ENCODE results near the gene HERPUD1. TPM values are rescaled to one million over a fixed set of nuclear protein-coding genes. Genes with fewer than 3 reads are reported as not detected.

HERPUD1 gene
- total RNA-seq, 2 experiments from 2014 or later, result 217 to 227 TPM

DNA sequence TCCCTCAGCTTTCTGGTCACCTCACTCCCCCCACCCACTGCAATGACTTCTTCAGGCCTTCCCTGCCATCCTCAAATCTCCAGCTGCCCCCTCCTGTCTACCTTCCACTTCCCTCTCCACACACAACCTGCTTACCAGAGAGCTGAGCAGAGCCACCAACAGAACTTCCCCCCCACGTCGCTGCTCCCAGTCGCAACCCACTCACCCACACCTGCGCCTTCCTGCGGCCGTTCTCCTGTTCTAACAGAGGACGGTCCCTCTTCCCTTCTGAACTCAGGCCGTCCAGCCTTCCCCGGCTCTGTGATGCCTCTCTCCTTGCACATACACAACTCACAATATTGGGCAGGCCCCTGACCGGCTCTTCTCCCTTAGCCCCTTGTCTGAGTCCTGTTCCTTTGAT is 43.8 kb downstream of the HERPUD1 start:
- intact Hi-C loops (cut with DNase I, micrococcal nuclease), result no loop called here
- Histone ChIP-seq H3K27ac (ENCODE audit: low read depth in 1 of 2, low read length in 2 of 2) (no peak overlapping the region), H3K4me1 (ENCODE audit: insufficient read depth, low read length) (peaks cover 25% of the 10 kb centered on the region), H3K36me3 (ENCODE audit: insufficient read depth, low read length) (no peaks in the 10 kb centered on the region), H3K9me3 (ENCODE audit: control insufficient read depth in 1 of 2, insufficient read depth in 1 of 2, low read length in 2 of 2) (no peaks in the 10 kb centered on the region), H3K4me3 (ENCODE audit: low read length) (no peak overlapping the region), H3K27me3 (ENCODE audit: control insufficient read depth in 1 of 2, insufficient read depth in 2 of 2, low read length in 2 of 2) (no peaks in the 10 kb centered on the region)
- TF ChIP-seq, protein P1, sequence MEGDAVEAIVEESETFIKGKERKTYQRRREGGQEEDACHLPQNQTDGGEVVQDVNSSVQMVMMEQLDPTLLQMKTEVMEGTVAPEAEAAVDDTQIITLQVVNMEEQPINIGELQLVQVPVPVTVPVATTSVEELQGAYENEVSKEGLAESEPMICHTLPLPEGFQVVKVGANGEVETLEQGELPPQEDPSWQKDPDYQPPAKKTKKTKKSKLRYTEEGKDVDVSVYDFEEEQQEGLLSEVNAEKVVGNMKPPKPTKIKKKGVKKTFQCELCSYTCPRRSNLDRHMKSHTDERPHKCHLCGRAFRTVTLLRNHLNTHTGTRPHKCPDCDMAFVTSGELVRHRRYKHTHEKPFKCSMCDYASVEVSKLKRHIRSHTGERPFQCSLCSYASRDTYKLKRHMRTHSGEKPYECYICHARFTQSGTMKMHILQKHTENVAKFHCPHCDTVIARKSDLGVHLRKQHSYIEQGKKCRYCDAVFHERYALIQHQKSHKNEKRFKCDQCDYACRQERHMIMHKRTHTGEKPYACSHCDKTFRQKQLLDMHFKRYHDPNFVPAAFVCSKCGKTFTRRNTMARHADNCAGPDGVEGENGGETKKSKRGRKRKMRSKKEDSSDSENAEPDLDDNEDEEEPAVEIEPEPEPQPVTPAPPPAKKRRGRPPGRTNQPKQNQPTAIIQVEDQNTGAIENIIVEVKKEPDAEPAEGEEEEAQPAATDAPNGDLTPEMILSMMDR (IDR thresholded peaks at IDR 0.05), result no peak
- Mint-ChIP-seq H3K27ac (peak overlapping the region; percentile 32), H3K27me3 (no peaks in the 10 kb centered on the region), H3K9me3 (no peaks in the 10 kb centered on the region), H3K4me1 (ENCODE audit: low read depth) (peaks cover 47% of the 10 kb centered on the region), H3K36me3 (ENCODE audit: low read depth) (no peaks in the 10 kb centered on the region), H3K4me3 (no peak overlapping the region)
- peak in 1 of 14 experiments; percentile 37 for DNase-seq
- ATAC-seq (ENCODE audit: poor library complexity), result peak; percentile 34
- CTCF ChIA-PET, result interaction anchor here (0.6 to 1.1 kb wide), 2 partner anchors 70 to 108 kb away, joined by 3 read pairs; no protein-coding TSS in a partner anchor
- POLR2A ChIA-PET, result interaction anchor here (1.1 to 1.6 kb wide), 5 partner anchors 9 to 66 kb away, joined by 3 to 5 read pairs (median 3); partner anchors contain the start of gene NLRC5

DNA sequence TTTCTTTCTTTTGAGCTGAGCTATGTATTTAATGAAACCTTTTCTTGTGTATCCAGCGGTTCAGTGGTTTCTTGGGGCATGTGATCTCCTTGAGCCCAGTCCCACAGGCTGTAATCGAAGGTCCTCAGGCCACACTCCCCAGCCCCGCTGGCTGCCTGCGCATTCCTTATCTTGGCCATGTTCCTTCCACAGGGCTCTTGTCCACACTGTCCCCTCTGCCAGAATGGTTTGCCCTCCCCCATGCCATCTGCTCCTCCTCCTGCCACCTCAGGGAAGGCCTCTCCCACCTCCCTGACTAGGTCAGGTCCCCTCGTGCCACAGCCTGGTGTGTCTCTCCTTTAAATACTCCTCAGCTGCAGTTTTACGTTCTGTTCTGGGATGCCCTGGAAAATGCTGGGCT is 45.3 kb downstream of the HERPUD1 start:
- Histone ChIP-seq H3K27ac (ENCODE audit: low read depth in 1 of 2, low read length in 2 of 2) (no peak overlapping the region), H3K27me3 (ENCODE audit: control insufficient read depth in 1 of 2, insufficient read depth in 2 of 2, low read length in 2 of 2) (no peaks in the 10 kb centered on the region), H3K9me3 (ENCODE audit: control insufficient read depth in 1 of 2, insufficient read depth in 1 of 2, low read length in 2 of 2) (no peaks in the 10 kb centered on the region), H3K4me3 (ENCODE audit: low read length) (no peak overlapping the region), H3K4me1 (ENCODE audit: insufficient read depth, low read length) (peaks cover 32% of the 10 kb centered on the region), H3K36me3 (ENCODE audit: insufficient read depth, low read length) (peaks cover 7% of the 10 kb centered on the region)
- Mint-ChIP-seq H3K36me3 (ENCODE audit: low read depth) (peaks cover 10% of the 10 kb centered on the region), H3K27me3 (no peaks in the 10 kb centered on the region), H3K9me3 (no peaks in the 10 kb centered on the region), H3K4me3 (no peak overlapping the region), H3K4me1 (ENCODE audit: low read depth) (peaks cover 44% of the 10 kb centered on the region), H3K27ac (no peak overlapping the region)
- CTCF ChIA-PET, result interaction anchor here (0.6 kb wide), 1 partner anchor 116 kb away, joined by 5 read pairs; no protein-coding TSS in a partner anchor
- TF ChIP-seq, protein P1 (IDR thresholded peaks at IDR 0.05), result no peak
- intact Hi-C loops (cut with DNase I, micrococcal nuclease), result no loop called here
- ATAC-seq (ENCODE audit: poor library complexity) (no peak), DNase-seq (no peak)
- POLR2A ChIA-PET, result interaction anchor here (0.6 to 1.6 kb wide), 5 partner anchors 12 to 162 kb away, joined by 3 to 5 read pairs (median 3); partner anchors contain the start of genes HERPUD1 and NLRC5

DNA sequence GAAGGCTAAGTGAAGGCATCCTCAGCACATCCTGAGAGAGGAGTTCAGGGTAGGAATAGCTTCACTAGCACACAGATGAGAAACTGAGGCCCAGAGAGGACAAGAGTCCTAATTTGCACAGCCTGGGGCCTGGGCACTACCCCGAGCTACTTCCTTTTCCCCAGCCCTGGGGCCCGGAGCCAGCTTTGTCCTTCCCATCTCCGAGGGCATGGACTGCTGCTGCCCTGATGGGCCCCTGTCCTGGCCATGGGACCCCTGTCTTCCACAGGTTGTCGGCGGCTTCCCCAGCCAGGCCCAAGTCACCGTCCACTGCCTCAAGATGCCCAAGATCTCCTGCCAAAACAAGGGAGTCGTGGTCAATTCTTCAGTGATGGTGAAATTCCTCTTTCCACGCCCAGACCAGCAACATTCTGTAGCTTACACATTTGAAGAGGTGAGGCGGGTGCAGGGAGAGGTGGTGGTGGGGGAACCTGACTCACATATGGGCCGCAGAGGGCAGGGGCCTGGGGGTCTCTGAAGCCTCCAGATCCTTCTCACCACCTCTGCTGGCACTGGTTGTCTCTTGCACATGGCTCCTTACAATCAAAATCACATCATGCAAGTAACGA is 46.0 kb downstream of the HERPUD1 start:
- CTCF ChIA-PET, result no interaction called here
- ATAC-seq (ENCODE audit: poor library complexity) (no peak), DNase-seq (no peak)
- peaks cover 12% of the 10 kb centered on the region for H3K36me3 Mint-ChIP-seq (ENCODE audit: low read depth)
- Histone ChIP-seq H3K27ac (ENCODE audit: low read depth in 1 of 2, low read length in 2 of 2) (no peak overlapping the region), H3K4me1 (ENCODE audit: insufficient read depth, low read length) (peaks cover 36% of the 10 kb centered on the region), H3K4me3 (ENCODE audit: low read length) (no peak overlapping the region), H3K36me3 (ENCODE audit: insufficient read depth, low read length) (peaks cover 14% of the 10 kb centered on the region), H3K9me3 (ENCODE audit: control insufficient read depth in 1 of 2, insufficient read depth in 1 of 2, low read length in 2 of 2) (no peaks in the 10 kb centered on the region), H3K27me3 (ENCODE audit: control insufficient read depth in 1 of 2, insufficient read depth in 2 of 2, low read length in 2 of 2) (no peaks in the 10 kb centered on the region)
- H3K4me3 Mint-ChIP-seq, result no peak overlapping the region
- no peaks in the 10 kb centered on the region for H3K9me3 Mint-ChIP-seq
- H3K4me1 Mint-ChIP-seq (ENCODE audit: low read depth), result peaks cover 51% of the 10 kb centered on the region
- H3K27me3 Mint-ChIP-seq, result no peaks in the 10 kb centered on the region
- TF ChIP-seq, protein P1 (IDR thresholded peaks at IDR 0.05), result no peak
- no peak overlapping the region for H3K27ac Mint-ChIP-seq
- POLR2A ChIA-PET, result interaction anchor here (0.6 to 1.4 kb wide), 2 partner anchors 46 to 163 kb away, joined by 3 to 4 read pairs; partner anchors contain the start of gene HERPUD1
- intact Hi-C loops (cut with DNase I, micrococcal nuclease), result no loop called here

All from CD4-positive, alpha-beta T cell (primary cell).